ENCODE measurements around the gene CNTNAP2. TPM values are rescaled to one million over a fixed set of nuclear protein-coding genes. Genes with fewer than 3 reads are reported as not detected.

The CNTNAP2 gene
- total and polyA plus RNA-seq, 9 of the 15 experiments (the other 6 are each of a cell fraction or from before 2014, with no cell fraction given): 0.04 to 0.62 (median 0.09) TPM; not detected in 4

DNA sequence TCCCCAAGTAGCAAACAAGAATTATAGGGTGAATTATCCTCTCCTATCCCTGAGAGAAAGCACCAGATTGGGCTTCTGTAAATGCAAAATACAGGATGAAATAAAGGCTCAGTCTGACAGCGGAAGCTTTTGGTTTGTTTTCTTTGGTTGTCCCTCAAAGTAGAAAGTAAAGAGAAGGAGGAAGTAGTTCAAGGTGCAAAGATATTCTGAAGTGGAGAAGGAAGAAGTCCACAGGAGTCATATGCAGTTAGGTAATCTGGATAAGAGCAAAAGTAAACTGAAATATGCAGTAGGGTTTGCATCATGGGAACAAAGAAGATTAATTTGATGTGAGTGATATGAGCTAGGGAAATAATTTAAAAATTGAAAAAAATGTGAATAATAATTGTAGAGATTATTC, 1071.9 kb downstream of the CNTNAP2 start:
- ATAC-seq: no peak
- H4K20me1 ChIP-seq (replicated peaks; ENCODE audit: control insufficient read depth, insufficient read depth, low read length): no peaks in the 10 kb centered on the region
- H3K9me1 ChIP-seq (ENCODE audit: control insufficient read depth, insufficient read depth, low read length): no peaks in the 10 kb centered on the region
- no peak overlapping the region for H3K4me2 ChIP-seq (ENCODE audit: insufficient read depth, low read length)
- no peak overlapping the region for H3K4me3 ChIP-seq
- H3K9ac ChIP-seq (ENCODE audit: insufficient read depth in 1 of 2, low read depth in 2 of 2, low read length in 2 of 2): no peak overlapping the region
- no peaks in the 10 kb centered on the region for H3K27me3 ChIP-seq (ENCODE audit: control insufficient read depth in 2 of 2, insufficient read depth in 2 of 2, low read length in 2 of 2)
- H3K27ac ChIP-seq (ENCODE audit: extremely low read depth, low read depth, low read length): no peak overlapping the region
- H2AFZ ChIP-seq (ENCODE audit: low read depth, low read length): no peak overlapping the region
- DNase-seq (ENCODE audit: extremely low read depth in 1 of 4, low spot score in 3 of 4): no peak
- WGBS (ENCODE audit: insufficient coverage, low coverage, missing lambda C conversion rate): 14% methylated on average over 1 of the region's 1 CpG
- CTCF ChIA-PET (ENCODE audit: low intra/inter-chr PET ratio): no interaction called here
- H3K36me3 ChIP-seq (ENCODE audit: control insufficient read depth, insufficient read depth, low read length): no peaks in the 10 kb centered on the region
- intact Hi-C loops (cut with micrococcal nuclease) (no loop called here), in situ Hi-C loops (cut with MboI) (no loop called here)
- no peaks in the 10 kb centered on the region for H3K9me3 ChIP-seq (replicated peaks; ENCODE audit: control insufficient read depth, insufficient read depth, low read depth, low read length)
- no peaks in the 10 kb centered on the region for H3K79me2 ChIP-seq (ENCODE audit: control insufficient read depth, insufficient read depth, low read length)
- FAIRE-seq: no peak
- POLR2A ChIA-PET: no interaction called here
- no peaks in the 10 kb centered on the region for H3K4me1 ChIP-seq (replicated peaks in 1 of 2; ENCODE audit: control insufficient read depth in 2 of 2, insufficient read depth in 2 of 2, low read length in 2 of 2)
- no TSS peak for BruUV-seq (replicated peaks)
- TF ChIP-seq SMAD3 (CRISPR knock-in tag; conservative IDR thresholded peaks at IDR 0.05) (no peak), TCFL5 (CRISPR knock-in tag; conservative IDR thresholded peaks at IDR 0.05) (no peak), CC2D1A (IDR thresholded peaks at IDR 0.05) (no peak), HIVEP1 (CRISPR knock-in tag; IDR thresholded peaks at IDR 0.05) (no peak), BRD4 (IDR thresholded peaks at IDR 0.05) (no peak), SMAD2 (IDR thresholded peaks at IDR 0.05; ENCODE audit: low read depth, low read length) (no peak), ZNF24 (IDR thresholded peaks at IDR 0.05) (no peak), ZNF212 (CRISPR knock-in tag; IDR thresholded peaks at IDR 0.05) (no peak), KLF1 (tag; IDR thresholded peaks at IDR 0.05) (no peak), SRSF3 (IDR thresholded peaks at IDR 0.05; ENCODE audit: insufficient read depth, low read length) (no peak), HNRNPH1 (optimal IDR thresholded peaks at IDR 0.05; ENCODE audit: low read depth, low read length) (no peak), NBN (IDR thresholded peaks at IDR 0.05; ENCODE audit: low read depth) (no peak)
- TF ChIP-seq, protein P1, sequence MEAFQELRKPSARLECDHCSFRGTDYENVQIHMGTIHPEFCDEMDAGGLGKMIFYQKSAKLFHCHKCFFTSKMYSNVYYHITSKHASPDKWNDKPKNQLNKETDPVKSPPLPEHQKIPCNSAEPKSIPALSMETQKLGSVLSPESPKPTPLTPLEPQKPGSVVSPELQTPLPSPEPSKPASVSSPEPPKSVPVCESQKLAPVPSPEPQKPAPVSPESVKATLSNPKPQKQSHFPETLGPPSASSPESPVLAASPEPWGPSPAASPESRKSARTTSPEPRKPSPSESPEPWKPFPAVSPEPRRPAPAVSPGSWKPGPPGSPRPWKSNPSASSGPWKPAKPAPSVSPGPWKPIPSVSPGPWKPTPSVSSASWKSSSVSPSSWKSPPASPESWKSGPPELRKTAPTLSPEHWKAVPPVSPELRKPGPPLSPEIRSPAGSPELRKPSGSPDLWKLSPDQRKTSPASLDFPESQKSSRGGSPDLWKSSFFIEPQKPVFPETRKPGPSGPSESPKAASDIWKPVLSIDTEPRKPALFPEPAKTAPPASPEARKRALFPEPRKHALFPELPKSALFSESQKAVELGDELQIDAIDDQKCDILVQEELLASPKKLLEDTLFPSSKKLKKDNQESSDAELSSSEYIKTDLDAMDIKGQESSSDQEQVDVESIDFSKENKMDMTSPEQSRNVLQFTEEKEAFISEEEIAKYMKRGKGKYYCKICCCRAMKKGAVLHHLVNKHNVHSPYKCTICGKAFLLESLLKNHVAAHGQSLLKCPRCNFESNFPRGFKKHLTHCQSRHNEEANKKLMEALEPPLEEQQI (IDR thresholded peaks at IDR 0.05): no peak
- TF ChIP-seq, protein P2, sequence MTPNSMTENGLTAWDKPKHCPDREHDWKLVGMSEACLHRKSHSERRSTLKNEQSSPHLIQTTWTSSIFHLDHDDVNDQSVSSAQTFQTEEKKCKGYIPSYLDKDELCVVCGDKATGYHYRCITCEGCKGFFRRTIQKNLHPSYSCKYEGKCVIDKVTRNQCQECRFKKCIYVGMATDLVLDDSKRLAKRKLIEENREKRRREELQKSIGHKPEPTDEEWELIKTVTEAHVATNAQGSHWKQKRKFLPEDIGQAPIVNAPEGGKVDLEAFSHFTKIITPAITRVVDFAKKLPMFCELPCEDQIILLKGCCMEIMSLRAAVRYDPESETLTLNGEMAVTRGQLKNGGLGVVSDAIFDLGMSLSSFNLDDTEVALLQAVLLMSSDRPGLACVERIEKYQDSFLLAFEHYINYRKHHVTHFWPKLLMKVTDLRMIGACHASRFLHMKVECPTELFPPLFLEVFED (CRISPR knock-in tag; conservative IDR thresholded peaks at IDR 0.05): no peak
- TF ChIP-seq, protein P3, sequence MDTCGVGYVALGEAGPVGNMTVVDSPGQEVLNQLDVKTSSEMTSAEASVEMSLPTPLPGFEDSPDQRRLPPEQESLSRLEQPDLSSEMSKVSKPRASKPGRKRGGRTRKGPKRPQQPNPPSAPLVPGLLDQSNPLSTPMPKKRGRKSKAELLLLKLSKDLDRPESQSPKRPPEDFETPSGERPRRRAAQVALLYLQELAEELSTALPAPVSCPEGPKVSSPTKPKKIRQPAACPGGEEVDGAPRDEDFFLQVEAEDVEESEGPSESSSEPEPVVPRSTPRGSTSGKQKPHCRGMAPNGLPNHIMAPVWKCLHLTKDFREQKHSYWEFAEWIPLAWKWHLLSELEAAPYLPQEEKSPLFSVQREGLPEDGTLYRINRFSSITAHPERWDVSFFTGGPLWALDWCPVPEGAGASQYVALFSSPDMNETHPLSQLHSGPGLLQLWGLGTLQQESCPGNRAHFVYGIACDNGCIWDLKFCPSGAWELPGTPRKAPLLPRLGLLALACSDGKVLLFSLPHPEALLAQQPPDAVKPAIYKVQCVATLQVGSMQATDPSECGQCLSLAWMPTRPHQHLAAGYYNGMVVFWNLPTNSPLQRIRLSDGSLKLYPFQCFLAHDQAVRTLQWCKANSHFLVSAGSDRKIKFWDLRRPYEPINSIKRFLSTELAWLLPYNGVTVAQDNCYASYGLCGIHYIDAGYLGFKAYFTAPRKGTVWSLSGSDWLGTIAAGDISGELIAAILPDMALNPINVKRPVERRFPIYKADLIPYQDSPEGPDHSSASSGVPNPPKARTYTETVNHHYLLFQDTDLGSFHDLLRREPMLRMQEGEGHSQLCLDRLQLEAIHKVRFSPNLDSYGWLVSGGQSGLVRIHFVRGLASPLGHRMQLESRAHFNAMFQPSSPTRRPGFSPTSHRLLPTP (IDR thresholded peaks at IDR 0.05; ENCODE audit: borderline replicate concordance, extremely low read depth, insufficient read length): no peak
- TF ChIP-seq, protein P4, sequence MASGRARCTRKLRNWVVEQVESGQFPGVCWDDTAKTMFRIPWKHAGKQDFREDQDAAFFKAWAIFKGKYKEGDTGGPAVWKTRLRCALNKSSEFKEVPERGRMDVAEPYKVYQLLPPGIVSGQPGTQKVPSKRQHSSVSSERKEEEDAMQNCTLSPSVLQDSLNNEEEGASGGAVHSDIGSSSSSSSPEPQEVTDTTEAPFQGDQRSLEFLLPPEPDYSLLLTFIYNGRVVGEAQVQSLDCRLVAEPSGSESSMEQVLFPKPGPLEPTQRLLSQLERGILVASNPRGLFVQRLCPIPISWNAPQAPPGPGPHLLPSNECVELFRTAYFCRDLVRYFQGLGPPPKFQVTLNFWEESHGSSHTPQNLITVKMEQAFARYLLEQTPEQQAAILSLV (tag; IDR thresholded peaks at IDR 0.05): no peak
- TF ChIP-seq, protein P5, sequence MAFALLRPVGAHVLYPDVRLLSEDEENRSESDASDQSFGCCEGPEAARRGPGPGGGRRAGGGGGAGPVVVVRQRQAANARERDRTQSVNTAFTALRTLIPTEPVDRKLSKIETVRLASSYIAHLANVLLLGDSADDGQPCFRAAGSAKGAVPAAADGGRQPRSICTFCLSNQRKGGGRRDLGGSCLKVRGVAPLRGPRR (CRISPR knock-in tag; IDR thresholded peaks at IDR 0.05): no peak
